ENCODE results near the gene RNF34. TPM values are rescaled to one million over a fixed set of nuclear protein-coding genes. Genes with fewer than 3 reads are reported as not detected.

The RNF34 gene
- total RNA-seq, 1 experiment from 2014 or later: 53.6 TPM

GRCh38 chr12:121467638-121468498 is 68.0 kb downstream of the RNF34 start (continued):
- TF ChIP-seq PRDM15 (CRISPR knock-in tag; IDR thresholded peaks at IDR 0.05) (no peak), GABPB1 (CRISPR knock-in tag; IDR thresholded peaks at IDR 0.05) (no peak), ZBTB21 (CRISPR knock-in tag; IDR thresholded peaks at IDR 0.05; ENCODE audit: borderline replicate concordance) (no peak), ZNF423 (CRISPR knock-in tag; IDR thresholded peaks at IDR 0.05) (peak; percentile 7), IRF1 (CRISPR knock-in tag; IDR thresholded peaks at IDR 0.05) (no peak), CREM (CRISPR knock-in tag; IDR thresholded peaks at IDR 0.05) (no peak), FOXP1 (CRISPR knock-in tag; IDR thresholded peaks at IDR 0.05; ENCODE audit: borderline replicate concordance) (0 out of 2 replicates have a peak, but pooled peaks have one; percentile 31), NR1H2 (CRISPR knock-in tag; IDR thresholded peaks at IDR 0.05) (no peak), USF2 (CRISPR knock-in tag; IDR thresholded peaks at IDR 0.05) (no peak), CDX4 (CRISPR knock-in tag; IDR thresholded peaks at IDR 0.05; ENCODE audit: borderline replicate concordance) (no peak), AFF4 (CRISPR knock-in tag; IDR thresholded peaks at IDR 0.05; ENCODE audit: borderline replicate concordance) (no peak), ZNF317 (CRISPR knock-in tag; IDR thresholded peaks at IDR 0.05; ENCODE audit: borderline replicate concordance, low read depth) (no peak)

GRCh38 chr12:121468499-121468801 is 68.5 kb downstream of the RNF34 start:
- Mint-ChIP-seq H3K27me3 (ENCODE audit: low read depth) (no peaks in the 10 kb centered on the region), H3K36me3 (no peaks in the 10 kb centered on the region)

More at GRCh38 chr12:121468499-121468801, 68.5 kb downstream of the RNF34 start:
- ChIA-PET CTCF (interaction anchor here (0.6 to 2.4 kb wide), 11 partner anchors 7 to 463 kb away, joined by 3 to 43 read pairs (median 3); partner anchors contain the start of gene TMEM120B), POLR2A (interaction anchor here (0.5 to 1.1 kb wide), 4 partner anchors 11 to 880 kb away, joined by 3 to 8 read pairs (median 4); no protein-coding TSS in a partner anchor)
- TF ChIP-seq HMGXB4 (CRISPR knock-in tag; IDR thresholded peaks at IDR 0.05) (no peak), NR3C1 (CRISPR knock-in tag; conservative IDR thresholded peaks at IDR 0.05; ENCODE audit: low read depth) (no peak), ELF4 (CRISPR knock-in tag; IDR thresholded peaks at IDR 0.05; ENCODE audit: low read depth) (no peak), GABPB1 (CRISPR knock-in tag; IDR thresholded peaks at IDR 0.05) (no peak)
- Mint-ChIP-seq H3K4me3 (no peak overlapping the region; the same call in 1 of the 2 replicates), H3K4me1 (peaks cover 44% of the 10 kb centered on the region), H3K9me3 (no peaks in the 10 kb centered on the region), H3K27ac (peak overlapping the region; percentile 83)
- DNase-seq (ENCODE audit: low spot score) (no peak), ATAC-seq (no peak)

Measured in WTC11 (cell line).